Activated naive CD4-positive, alpha-beta T cell treated with anti-CD3 and anti-CD28 coated beads, Interleukin-2, amount 50 U/mL, for 72 hours (primary cell): ENCODE measurements around the gene CEP41. TPM values are rescaled to one million over a fixed set of nuclear protein-coding genes. Genes with fewer than 3 reads are reported as not detected.
"Not testable (repeated sequence)": the region's sequence is repeated elsewhere in the genome, so short reads cannot be mapped to it uniquely, and the experiment has no call there.

ENCODE experiments used
- ATAC-seq, 2 donors: fragments of 150-1000 bp; cut with Tn5 transposase; 2 replicates each; pipeline ENCODE4 v1.10.0; 2021; ENCODE audit warnings: mild to moderate bottlenecking in 2 of 2, moderate library complexity in 2 of 2
- DNase-seq, 2 donors: peaks; one replicate each; pipeline ENCODE4 v3.0.0; 2021 to 2022; ENCODE audit warnings: low spot score in 2 of 2
- H3K27ac Mint-ChIP-seq, 2 donors: one replicate each; pipeline ENCODE4 v1.8.0; 2022; ENCODE audit warnings: mild to moderate bottlenecking in 2 of 2, mixed read lengths in 2 of 2
- H3K36me3 Mint-ChIP-seq, 2 donors: one replicate each; pipeline ENCODE4 v1.8.0; 2022; ENCODE audit warnings: mixed read lengths in 2 of 2
- H3K9me3 Mint-ChIP-seq, 2 donors: one replicate each; pipeline ENCODE4 v1.8.0; 2022; ENCODE audit warnings: mixed read lengths in 2 of 2
- total RNA-seq, 2 donors: library from RNA; stranded (reverse); gene quantifications; one replicate each; pipeline ENCODE4 v1.2.3, GENCODE V29; 2022

CEP41 gene
- total RNA-seq, 2 donors from 2014 or later: 12.6 to 15.1 TPM

DNA sequence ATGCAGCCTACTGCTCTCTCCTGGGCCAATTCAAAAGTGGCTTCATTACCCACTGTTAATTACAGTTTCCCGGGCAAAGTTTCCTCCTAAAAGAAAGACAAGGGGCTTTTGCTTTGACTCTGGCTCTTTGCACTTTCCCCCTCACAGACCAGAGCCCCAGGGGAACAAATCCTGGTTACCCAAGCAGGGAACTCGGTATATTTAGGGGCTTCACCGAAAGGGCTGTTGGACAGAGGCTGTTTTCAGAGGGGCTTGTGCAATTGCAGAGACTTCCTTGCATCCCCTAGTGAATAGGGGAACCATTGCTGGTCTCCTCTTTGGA lies 53.5 kb downstream of the CEP41 start:
- Mint-ChIP-seq H3K9me3 (no peaks in the 10 kb centered on the region), H3K36me3 (no peaks in the 10 kb centered on the region), H3K27ac (no peak overlapping the region)
- ATAC-seq (no peak), DNase-seq (no peak)

DNA sequence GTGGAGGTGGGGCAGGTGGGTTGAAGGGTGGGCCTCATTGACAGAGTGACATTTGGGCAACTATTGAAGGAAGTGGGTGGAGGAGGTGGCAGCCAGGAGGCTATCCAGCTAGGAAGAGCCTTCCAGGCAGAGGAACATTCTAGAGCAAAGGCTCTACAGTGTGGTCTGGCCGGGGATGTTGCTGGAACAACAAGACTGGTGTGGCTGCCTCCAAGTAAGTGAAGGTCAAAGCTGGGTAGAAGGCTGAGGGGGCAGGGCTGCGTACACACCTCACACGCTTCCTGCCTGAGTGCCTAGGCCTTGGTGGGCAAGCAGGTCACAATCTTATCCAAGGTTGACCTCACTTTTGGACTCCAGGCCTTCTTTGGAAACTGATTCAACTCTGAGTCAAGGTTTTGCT lies 53.9 kb downstream of the CEP41 start:
- no peaks in the 10 kb centered on the region for H3K36me3 Mint-ChIP-seq
- no peak overlapping the region for H3K27ac Mint-ChIP-seq
- ATAC-seq: no peak
- no peaks in the 10 kb centered on the region for H3K9me3 Mint-ChIP-seq
- no peak for DNase-seq

DNA sequence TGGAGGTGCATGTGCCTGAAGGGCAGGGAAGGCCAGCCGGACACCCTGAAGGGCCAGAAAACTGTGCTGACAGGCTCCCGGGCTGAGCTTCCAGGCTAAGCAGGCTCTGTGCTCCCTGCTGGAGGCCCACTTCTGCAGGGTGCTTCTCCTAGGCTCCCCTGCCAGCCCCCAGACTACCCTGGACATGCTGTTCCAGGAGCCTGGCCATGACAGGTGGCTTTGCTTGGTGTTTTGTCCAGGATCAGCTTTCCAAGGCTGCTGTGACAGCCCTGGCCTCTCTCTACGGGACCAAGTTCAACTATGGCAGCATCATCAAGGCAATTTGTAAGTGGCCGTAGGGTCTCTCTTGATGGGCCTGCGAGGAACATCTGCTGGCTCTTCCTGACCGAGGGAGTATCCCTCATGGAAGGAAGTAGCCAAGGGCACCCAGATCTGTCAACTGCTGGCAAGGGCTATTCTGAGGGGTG lies 55.2 kb downstream of the CEP41 start:
- H3K27ac Mint-ChIP-seq: no peak overlapping the region
- DNase-seq (no peak), ATAC-seq (no peak)
- H3K9me3 Mint-ChIP-seq: no peaks in the 10 kb centered on the region
- no peaks in the 10 kb centered on the region for H3K36me3 Mint-ChIP-seq

DNA sequence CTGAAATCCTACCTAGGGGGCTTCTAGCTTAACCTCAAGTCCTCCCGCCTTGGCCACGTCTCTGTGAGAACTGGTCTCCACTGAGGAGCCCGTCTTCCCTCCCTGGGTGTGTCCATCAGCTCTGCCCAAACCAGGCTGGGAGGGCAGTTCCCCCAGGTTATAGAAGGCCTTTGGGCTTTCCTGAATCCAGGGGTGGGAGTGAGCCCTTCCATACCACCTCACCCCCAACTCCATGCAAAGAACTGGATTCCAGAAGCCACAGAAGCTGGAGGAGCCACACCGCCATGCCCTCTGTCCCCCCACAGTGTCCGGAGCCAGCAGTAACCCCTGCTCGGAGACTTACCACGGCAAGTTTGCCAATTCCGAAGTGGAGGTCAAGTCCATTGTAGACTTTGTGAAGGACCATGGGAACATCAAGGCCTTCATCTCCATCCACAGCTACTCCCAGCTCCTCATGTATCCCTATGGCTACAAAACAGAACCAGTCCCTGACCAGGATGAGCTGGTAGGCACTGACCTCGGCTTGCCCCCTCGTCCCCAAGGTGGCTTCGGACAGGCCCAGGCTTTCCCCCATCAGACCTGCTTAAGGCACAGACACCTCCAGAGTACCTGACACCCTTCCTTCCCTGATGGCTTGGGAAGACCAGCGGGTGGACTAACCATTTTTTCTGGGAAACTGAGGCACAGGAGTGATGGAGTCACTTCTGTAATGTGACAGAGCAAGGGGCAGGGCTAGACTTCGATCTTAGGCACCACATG lies 55.8 kb downstream of the CEP41 start:
- Mint-ChIP-seq H3K27ac (no peak overlapping the region), H3K36me3 (no peaks in the 10 kb centered on the region), H3K9me3 (no peaks in the 10 kb centered on the region)
- no peak for DNase-seq
- ATAC-seq: no peak

DNA sequence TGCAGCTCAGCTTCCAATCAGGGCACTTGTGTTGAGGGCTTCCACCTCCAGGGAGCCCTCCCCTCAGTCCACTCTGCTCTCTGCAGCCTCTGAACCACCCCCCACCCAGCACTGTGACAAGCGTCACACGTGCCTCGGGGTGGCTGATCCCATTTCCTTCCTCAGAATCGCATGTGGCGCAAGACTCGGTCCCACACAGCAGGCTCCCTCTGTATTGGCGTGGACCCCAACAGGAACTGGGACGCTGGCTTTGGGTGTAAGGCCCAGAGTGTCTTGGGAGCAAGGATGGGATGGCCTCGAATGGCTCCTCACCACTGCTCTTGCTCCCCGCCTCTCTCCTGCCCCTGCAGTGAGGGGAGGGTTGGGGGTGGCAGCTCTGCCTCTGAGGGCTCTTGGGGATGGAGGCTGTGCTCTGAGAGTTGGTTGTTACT lies 56.4 kb downstream of the CEP41 start:
- no peak for ATAC-seq
- no peak for DNase-seq
- Mint-ChIP-seq H3K36me3 (no peaks in the 10 kb centered on the region), H3K27ac (peak overlapping the region in 1 of 2 donors; percentile 22), H3K9me3 (no peaks in the 10 kb centered on the region)

DNA sequence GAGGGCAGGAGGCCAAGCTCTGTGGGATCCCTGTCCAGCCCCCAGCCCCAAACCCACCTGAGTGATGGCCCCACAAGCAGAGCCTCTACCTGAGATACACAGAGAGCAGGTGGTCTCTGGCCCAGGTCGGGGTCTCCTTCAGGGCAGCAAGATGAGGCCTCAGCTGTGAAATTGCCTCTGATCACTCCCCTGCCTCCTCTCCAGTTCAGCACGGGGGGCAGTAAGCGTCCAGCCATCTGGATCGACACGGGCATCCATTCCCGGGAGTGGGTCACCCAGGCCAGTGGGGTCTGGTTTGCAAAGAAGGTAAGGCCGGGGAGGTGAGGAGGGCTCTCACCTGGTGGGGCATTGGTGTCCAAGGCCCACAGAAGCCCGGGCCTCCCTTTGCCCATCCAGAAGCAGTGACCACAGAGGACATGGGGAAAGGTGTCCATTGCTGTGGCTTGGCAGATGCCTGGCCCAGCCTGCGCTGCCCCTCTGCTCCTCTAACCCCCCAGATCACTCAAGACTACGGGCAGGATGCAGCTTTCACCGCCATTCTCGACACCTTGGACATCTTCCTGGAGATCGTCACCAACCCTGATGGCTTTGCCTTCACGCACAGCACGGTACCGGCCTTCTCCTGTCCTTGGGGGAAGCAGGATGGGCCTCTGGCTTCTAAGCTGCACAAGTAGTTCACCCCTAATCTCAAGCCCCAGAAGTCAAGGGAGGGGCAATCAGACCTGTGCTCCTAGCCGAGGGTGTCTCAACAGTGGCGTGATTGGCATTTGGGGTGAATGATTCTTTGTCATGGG lies 57.4 kb downstream of the CEP41 start:
- no peaks in the 10 kb centered on the region for H3K9me3 Mint-ChIP-seq
- ATAC-seq: no peak
- no peak overlapping the region for H3K27ac Mint-ChIP-seq
- no peaks in the 10 kb centered on the region for H3K36me3 Mint-ChIP-seq
- no peak for DNase-seq

DNA sequence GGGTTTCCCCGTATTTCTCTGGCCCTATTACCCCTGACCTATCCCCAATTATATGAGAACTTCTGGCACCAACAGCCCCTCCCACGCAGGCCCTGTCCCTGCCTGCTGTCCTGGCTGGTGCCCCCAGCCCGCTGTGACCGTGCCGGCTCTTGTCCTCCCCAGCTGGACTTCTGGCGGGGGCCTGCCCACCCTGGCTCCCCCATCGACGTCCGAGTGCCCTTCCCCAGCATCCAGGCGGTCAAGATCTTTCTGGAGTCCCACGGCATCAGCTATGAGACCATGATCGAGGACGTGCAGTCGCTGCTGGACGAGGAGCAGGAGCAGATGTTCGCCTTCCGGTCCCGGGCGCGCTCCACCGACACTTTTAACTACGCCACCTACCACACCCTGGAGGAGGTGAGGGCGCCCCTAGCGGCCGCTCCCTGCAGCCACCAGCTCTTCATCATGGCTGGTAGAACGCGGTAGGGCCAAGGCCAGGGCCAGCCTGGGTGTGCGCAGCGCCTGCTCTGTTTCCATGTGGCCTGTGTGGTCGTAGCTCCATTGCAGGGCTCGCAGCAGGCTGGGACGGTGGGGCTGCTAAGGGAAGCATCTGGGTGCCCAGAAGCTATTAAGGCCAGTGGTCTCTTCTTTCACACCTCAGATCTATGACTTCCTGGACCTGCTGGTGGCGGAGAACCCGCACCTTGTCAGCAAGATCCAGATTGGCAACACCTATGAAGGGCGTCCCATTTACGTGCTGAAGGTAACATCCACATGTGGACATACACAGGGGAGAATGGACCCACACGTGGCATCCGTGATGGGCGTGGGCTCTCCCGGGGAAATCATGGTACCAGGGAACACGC lies 59.1 kb downstream of the CEP41 start:
- peaks cover 1 to 8% of the 10 kb centered on the region in 2 donors for H3K36me3 Mint-ChIP-seq
- H3K27ac Mint-ChIP-seq: peak overlapping the region in 1 of 2 donors; percentile 20
- H3K9me3 Mint-ChIP-seq: peaks cover under 1 to 8% of the 10 kb centered on the region in 2 donors
- ATAC-seq: no peak
- no peak for DNase-seq

DNA sequence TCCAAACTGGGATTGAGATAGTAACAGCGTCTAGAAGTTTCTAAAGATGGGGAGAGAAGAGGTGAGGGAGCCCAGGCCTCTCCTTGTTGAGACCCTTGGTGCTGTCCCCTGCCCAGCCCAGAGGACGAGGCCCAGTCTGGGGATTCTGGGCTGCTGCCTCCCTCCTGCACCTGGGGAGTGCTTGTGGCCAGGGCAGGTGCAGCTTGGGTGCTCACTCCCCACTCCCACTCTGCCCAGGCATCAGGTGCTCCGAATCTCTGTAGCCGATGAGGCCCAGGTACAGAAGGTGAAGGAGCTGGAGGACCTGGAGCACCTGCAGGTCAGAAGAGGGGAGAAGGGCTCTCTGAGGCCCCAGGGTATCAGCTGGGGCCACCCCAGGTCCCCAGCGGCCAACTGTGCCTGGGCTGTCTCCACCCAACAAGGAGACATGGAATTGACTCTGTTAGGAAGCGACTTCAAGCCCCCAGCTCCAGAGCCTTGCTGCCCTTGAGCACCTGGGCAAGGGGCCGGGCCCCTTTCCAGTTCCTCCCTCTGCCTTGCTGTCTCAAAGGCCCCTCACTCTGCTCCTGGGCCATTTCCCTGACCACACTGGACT lies 59.9 kb downstream of the CEP41 start:
- ATAC-seq (no peak), DNase-seq (no peak)
- H3K27ac Mint-ChIP-seq: peak overlapping the region in 1 of 2 donors; percentile 20
- H3K36me3 Mint-ChIP-seq: peaks cover 8 to 15% of the 10 kb centered on the region in 2 donors
- H3K9me3 Mint-ChIP-seq: peaks cover 4 to 15% of the 10 kb centered on the region in 2 donors

DNA sequence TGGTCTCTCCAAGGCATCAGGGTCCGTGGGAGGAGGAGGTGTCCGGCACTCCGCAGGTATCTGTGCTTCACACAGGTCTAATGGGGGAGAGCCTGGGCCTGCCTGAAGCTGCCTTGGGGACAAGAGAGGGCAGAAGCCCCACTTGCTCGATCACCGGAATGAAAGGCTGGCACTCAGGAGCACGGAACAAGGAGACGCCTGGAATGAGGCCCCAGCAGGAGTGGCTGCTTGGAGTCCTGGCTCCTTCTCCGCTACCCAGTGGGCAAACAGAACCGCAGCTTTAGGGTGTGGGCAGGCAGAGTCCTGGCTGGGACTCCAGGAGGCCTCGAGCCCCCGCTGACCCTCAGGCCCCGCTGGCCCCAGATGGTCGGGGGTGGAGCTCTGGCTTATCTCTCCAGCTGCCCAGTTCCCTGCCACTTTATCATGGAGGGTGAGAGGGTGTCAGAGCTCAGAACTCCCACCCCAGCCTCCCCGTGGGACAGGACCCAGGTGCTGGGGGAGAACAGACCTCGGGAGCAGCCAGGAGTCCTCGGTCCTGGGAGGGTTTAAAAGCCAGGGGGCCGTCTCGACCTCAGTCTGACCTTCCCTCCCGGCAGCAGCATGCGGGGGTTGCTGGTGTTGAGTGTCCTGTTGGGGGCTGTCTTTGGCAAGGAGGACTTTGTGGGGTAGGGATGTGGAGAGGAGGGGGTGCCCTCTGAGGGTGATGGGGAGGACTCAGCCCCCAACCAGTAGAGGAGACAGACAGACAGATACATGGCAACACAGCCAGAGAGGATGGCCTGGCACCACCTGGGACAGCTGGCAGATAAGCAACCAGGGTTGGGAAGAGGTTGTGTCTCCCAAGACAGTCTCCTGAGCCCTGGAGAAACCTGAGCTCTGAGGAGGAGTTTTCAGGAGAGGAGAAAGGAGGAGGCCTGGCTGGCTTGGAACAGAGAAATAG lies 60.6 kb downstream of the CEP41 start, which contains the start of gene CPA1:
Gene CPA1 (plus strand): TSS at position 574 of the 940 bp plus-strand sequence. CDS start 27 bp downstream, at position 601.
- DNase-seq (no peak), ATAC-seq (no peak)
- Mint-ChIP-seq H3K27ac (peak within 1 kb of the TSS in 1 of 2 donors; percentile 20), H3K9me3 (peaks cover 4 to 15% of the 10 kb centered on the region in 2 donors), H3K36me3 (peaks cover 8 to 18% of the 10 kb centered on the region in 2 donors)

DNA sequence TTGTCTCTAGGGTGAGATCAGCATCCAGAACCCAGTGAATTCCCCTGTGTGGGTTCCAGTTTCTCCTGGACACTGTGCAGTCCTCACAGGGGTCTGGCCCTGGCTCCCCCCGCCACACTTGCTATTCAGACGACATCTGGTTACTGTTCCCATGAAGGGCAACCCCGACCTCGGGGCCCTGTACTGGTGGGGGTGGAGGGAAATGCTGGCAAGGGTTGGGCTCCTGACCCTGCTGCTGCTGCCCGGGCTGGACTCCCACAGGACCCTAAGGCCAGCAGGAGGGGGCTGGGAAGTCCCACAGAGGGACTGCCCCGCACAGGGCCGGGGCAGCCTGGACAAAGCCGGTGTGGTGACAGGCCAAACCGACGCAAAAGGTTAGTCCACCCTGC lies 61.3 kb downstream of the CEP41 start:
- H3K27ac Mint-ChIP-seq: no peak overlapping the region
- DNase-seq (no peak), ATAC-seq (no peak)
- peaks cover 4 to 15% of the 10 kb centered on the region in 2 donors for H3K9me3 Mint-ChIP-seq
- peaks cover 8 to 18% of the 10 kb centered on the region in 2 donors for H3K36me3 Mint-ChIP-seq

DNA sequence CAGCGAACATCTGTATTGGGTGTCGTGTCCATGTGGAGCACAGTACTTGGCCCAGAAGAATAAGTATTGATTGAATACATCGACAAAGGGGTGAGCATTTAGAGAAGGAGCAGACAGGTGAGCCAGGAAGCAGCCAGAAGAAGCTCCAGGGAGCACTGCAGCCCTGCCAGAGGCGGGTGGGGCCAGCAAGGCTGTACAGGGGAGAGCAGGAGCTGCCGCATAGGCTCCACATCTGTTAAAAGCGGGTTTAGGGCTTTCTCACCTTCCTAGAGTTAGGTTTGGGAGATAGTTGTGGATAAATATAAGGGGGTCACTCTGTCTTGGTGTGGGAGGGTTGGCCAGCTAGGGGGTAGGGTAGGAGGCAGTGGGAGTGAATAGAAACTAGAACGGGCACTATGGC lies 61.8 kb downstream of the CEP41 start:
- peaks cover 4 to 15% of the 10 kb centered on the region in 2 donors for H3K9me3 Mint-ChIP-seq
- peaks cover 8 to 18% of the 10 kb centered on the region in 2 donors for H3K36me3 Mint-ChIP-seq
- no peak for DNase-seq
- ATAC-seq: no peak
- H3K27ac Mint-ChIP-seq: no peak overlapping the region

DNA sequence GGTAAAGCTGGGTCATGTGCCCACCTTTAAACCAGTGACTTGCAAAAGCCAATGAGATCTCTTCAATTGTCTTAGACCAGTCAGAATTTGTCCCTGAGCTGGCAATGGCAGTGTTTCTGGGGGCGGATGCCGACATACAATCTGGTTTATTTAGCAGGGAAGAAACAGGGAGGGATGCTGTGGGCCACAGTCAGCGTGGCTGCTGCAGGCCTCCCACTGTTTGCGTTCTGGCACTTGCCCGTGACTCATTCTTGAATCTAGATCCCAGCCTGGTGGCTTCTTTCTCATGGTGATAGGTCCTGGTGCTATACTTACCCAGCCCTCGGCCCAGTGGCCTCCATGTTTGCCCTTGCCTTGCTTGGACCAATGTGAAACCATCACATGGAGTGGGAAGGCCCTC lies 63.6 kb downstream of the CEP41 start:
- H3K27ac Mint-ChIP-seq: no peak overlapping the region
- no peak for ATAC-seq
- peaks cover 8 to 18% of the 10 kb centered on the region in 2 donors for H3K36me3 Mint-ChIP-seq
- DNase-seq: no peak
- peaks cover 4 to 15% of the 10 kb centered on the region in 2 donors for H3K9me3 Mint-ChIP-seq

DNA sequence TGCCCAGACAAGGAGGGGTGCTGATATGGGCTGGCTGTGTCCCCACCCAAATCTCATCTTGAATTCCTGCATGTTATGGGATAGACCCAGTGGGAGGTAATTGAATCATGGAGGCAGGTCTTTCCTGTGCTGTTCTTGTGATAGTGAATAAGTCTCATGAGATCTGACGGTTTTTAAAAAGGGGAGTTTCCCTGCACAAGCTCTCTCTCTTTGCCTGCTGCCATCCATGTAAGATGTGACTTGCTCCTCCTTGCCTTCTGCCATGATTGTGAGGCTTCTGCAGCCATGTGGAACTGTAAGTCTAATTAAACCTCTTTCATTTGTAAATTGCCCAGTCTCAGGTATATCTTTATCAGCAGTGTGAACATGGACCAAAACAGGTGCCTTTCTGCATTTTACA lies 64.4 kb downstream of the CEP41 start:
- ATAC-seq, H3K27ac Mint-ChIP-seq, DNase-seq: not testable (repeated sequence)
- Mint-ChIP-seq H3K9me3 (peaks cover 4 to 15% of the 10 kb centered on the region in 2 donors), H3K36me3 (peaks cover 8 to 18% of the 10 kb centered on the region in 2 donors)

DNA sequence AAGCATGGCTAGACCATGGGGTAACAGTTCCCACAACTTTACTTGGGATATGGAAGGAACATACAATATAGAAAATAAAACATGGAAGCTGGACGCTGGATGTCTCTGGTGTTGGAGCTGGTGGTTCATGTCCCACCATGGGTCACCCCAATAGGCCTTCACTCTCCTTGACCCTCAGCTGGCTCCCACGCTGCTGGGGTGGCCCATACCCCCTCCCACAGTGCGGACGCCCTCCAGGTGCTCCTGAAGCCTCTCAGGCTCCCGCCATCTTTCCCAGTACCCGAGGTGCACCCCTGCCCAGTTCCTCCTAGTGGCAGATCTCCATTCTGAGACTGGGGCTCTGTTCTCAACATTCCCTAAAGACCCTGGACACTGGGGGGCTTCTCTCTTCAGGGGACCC lies 66.3 kb downstream of the CEP41 start:
- Mint-ChIP-seq H3K27ac (peak overlapping the region in 1 of 2 donors; percentile 65), H3K9me3 (peaks cover 4 to 15% of the 10 kb centered on the region in 2 donors), H3K36me3 (peaks cover 8 to 18% of the 10 kb centered on the region in 2 donors)
- DNase-seq: peak in 1 of 2 donors; percentile 3
- ATAC-seq: no peak

DNA sequence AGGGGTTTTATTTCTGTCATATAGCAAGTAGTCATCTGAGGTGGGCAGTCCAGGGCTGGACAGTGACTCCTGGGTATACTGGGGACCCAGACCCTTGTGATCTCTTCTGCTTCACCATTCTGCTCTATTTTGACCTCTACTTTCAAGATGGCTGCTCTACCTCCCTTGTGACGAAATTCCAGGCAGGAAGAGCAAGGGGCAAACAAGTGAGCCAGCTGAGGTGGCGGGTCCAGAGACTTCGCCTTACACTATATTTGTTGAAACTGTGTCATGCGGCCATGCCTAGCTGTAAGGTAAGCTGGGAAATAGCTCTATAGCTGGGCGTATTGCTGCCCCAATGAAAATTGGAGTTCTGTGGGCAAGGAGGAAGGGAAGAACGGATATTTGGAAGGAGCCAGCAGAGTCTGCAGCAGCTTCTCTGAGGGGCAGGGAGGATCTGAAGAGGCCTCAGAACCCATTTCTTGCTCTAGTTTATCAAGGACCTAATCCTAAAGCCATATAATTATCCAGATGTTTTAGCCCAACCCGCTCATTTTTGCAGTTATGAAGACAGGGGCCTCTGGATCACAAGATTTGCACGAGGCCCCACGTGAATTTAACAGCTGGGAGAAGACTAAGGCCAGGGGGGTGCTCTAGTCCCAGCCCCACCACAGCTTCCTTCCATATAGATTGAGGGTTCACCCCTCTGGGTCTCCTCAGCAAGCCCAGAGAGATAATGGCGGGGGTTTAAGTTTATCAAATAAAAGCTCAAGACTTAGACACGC lies 68.2 kb downstream of the CEP41 start:
- no peak overlapping the region for H3K27ac Mint-ChIP-seq
- no peak for ATAC-seq
- DNase-seq: peak in 1 of 2 donors; percentile 31
- H3K36me3 Mint-ChIP-seq: peaks cover 8 to 17% of the 10 kb centered on the region in 2 donors
- peaks cover 4 to 13% of the 10 kb centered on the region in 2 donors for H3K9me3 Mint-ChIP-seq
